Activated CD4-positive, alpha-beta T cell treated with anti-CD3 and anti-CD28 coated beads for 36 hours (primary cell): Measurements from ENCODE around the gene ARL15. TPM values are rescaled to one million over a fixed set of nuclear protein-coding genes. Genes with fewer than 3 reads are reported as not detected.

Source experiments
- ATAC-seq: fragments of 200-7000 bp; cut with Tn5 transposase; one replicate; pipeline ENCODE4 v1.10.0; 2021; ENCODE audit warnings: mild to moderate bottlenecking, moderate library complexity
- CTCF ChIA-PET: fragments of 350-600 bp; sonication (Branson Sonifier 250); formaldehyde crosslinking; loops from one replicate; lab custom pipeline; 2021; ENCODE audit warnings: antibody characterized with exemption; lab: Charles Lee
- POLR2A ChIA-PET: fragments of 350-600 bp; sonication (Branson Sonifier 250); formaldehyde crosslinking; loops from one replicate; lab custom pipeline; 2021; ENCODE audit warnings: antibody characterized with exemption, inconsistent platforms; lab: Charles Lee
- DNase-seq: peaks from one replicate; pipeline ENCODE4 v3.0.0-alpha.2; 2020
- H3K27ac Mint-ChIP-seq: one replicate; pipeline ENCODE4 v1.8.0; 2021; ENCODE audit warnings: mixed read lengths
- H3K27me3 Mint-ChIP-seq: one replicate; pipeline ENCODE4 v1.8.0; 2021; ENCODE audit warnings: mixed read lengths
- H3K36me3 Mint-ChIP-seq: one replicate; pipeline ENCODE4 v1.8.0; 2021; ENCODE audit warnings: low read depth, mixed read lengths
- H3K4me1 Mint-ChIP-seq: one replicate; pipeline ENCODE4 v1.8.0; 2021; ENCODE audit warnings: mixed read lengths
- H3K4me3 Mint-ChIP-seq: one replicate; pipeline ENCODE4 v1.8.0; 2021; ENCODE audit warnings: mild to moderate bottlenecking, moderate library complexity, mixed read lengths
- H3K9me3 Mint-ChIP-seq: one replicate; pipeline ENCODE4 v1.8.0; 2021; ENCODE audit warnings: low read depth, mixed read lengths
- intact Hi-C, 2 experiments: fragments of 100-400 bp; cut with DNase I in 1 of 2; cut with micrococcal nuclease in 1 of 2; formaldehyde crosslinking; loops; one replicate each; pipeline versions ENCODE4 v1.14.2 to v1.15.1; 2022 to 2024; cut with DNase I, micrococcal nuclease
- total RNA-seq, 2 experiments: library from RNA; stranded (reverse); gene quantifications; one replicate each; pipeline ENCODE4 v1.2.3, GENCODE V29; 2021

The ARL15 gene
- total RNA-seq, 2 experiments from 2014 or later, result 5.4 to 6.7 TPM

DNA sequence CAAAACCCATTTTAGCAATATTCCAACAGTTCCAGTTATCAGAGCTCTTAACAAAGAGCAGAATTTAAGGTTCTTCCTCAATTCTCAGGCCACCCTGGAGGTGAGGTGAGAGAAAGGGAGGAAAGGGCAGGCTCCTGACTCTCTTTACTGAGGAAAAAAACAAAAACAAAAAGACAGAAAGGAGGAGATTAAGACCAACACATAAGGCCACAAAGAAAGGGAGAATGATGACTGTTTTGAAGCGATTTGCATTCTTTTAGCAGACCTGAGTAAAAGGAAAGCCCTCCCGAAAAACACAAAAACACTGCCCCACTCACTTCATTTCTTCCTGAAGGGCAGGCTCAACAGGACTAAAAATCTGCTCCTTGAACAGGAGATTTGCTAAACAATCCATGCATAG, 300.5 kb downstream of the ARL15 start:
- Mint-ChIP-seq H3K4me3 (no peak overlapping the region), H3K36me3 (peaks cover 13% of the 10 kb centered on the region), H3K27me3 (no peaks in the 10 kb centered on the region), H3K9me3 (peaks cover 9% of the 10 kb centered on the region), H3K4me1 (peaks cover 5% of the 10 kb centered on the region), H3K27ac (no peak overlapping the region)
- ATAC-seq, result no peak
- CTCF ChIA-PET, result no interaction called here
- intact Hi-C loops, result no loop called here
- POLR2A ChIA-PET, result no interaction called here
- no peak for DNase-seq

DNA sequence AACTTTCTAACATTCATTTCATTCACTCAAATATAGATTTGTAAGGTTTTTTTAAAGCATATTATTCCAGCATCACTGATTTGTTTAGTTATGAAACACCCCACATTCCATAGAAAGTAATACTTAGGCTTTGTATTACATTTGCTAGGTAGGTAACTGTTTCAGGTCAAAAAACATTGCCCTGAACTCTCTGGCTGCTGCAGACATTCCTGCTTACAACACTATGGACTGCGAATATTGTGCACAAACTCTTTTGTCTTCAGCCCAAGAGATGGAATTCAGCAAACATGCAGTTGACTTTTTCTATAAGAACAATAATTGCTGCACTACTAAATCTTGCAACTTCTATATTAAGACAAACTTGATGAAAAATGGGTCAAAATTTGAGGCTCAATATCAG, 301.0 kb downstream of the ARL15 start:
- ATAC-seq, result no peak
- intact Hi-C loops, result no loop called here
- POLR2A ChIA-PET, result no interaction called here
- no peaks in the 10 kb centered on the region for H3K27me3 Mint-ChIP-seq
- peaks cover 5% of the 10 kb centered on the region for H3K4me1 Mint-ChIP-seq
- no peak overlapping the region for H3K4me3 Mint-ChIP-seq
- peaks cover 13% of the 10 kb centered on the region for H3K36me3 Mint-ChIP-seq
- H3K27ac Mint-ChIP-seq, result no peak overlapping the region
- CTCF ChIA-PET, result no interaction called here
- H3K9me3 Mint-ChIP-seq, result peaks cover 6% of the 10 kb centered on the region
- DNase-seq, result no peak

DNA sequence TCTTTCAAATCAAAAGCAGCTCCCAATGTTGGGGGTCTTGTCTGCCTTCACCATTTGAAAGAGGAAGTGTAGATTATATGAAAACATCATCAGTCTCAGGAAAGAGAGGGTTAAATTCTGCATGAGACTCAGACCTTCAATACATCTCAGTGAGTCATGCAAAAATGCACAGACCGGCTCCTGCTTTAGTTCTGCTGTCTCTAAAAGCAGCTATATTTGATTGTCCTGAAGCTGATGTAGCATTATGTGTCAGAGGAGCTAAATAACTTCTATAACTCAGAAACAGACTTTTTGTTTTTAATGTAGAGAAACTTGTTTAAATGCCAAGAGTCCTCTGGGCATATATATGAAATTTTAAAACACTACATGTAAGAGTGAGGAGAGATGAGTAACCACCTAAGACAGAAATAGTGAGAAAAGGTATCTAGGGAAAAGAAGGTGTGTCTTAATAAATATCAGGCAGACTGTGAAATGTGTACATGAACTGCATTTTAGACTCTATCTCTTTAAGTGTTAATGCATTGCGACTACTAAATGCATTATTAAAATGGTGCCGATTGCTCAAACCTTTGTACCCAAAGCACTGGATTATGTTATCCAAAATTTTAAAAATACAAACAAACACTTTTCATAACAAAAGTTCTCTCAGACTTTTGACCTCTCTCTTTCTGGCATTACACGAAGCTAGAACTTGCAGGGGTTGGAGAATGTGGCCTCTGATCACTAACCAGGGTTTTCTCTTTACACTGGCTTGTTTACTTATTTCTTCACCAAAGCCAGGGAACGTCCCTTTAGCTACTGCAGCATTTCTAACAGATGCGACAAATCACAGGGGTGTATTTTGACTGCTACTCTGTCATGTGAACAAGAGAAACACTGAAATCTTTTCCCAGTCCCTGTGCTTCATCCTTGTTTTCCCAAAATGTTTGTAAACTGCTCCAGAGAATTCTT, 302.3 kb downstream of the ARL15 start:
- DNase-seq (no peak), ATAC-seq (no peak)
- CTCF ChIA-PET, result no interaction called here
- no peaks in the 10 kb centered on the region for H3K27me3 Mint-ChIP-seq
- no peaks in the 10 kb centered on the region for H3K4me1 Mint-ChIP-seq
- no peak overlapping the region for H3K4me3 Mint-ChIP-seq
- intact Hi-C loops, result no loop called here
- no peak overlapping the region for H3K27ac Mint-ChIP-seq
- no peaks in the 10 kb centered on the region for H3K9me3 Mint-ChIP-seq
- POLR2A ChIA-PET, result interaction anchor here (0.6 kb wide), 1 partner anchor 246 kb away, joined by 3 read pairs; no protein-coding TSS in a partner anchor
- H3K36me3 Mint-ChIP-seq, result peaks cover 7% of the 10 kb centered on the region

DNA sequence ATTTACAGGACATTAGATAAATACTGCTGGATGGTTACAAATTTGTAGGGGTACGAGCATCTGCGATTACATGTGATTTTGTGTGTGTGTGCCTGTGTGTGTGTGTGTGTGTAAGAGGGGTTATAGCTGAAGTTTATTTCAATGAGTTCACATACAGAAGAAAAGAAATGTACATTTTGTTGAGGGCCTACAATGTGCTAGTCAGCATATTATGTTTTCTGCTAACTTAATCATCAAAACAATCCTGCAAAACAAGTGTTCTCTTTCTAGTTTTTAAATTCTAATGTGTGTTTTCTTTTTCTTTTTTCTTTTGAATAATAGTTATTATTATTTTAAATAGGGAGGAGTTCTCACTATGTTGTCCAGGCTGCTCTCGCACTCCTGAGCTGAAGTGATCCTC, 305.7 kb downstream of the ARL15 start:
- no peak for ATAC-seq

DNA sequence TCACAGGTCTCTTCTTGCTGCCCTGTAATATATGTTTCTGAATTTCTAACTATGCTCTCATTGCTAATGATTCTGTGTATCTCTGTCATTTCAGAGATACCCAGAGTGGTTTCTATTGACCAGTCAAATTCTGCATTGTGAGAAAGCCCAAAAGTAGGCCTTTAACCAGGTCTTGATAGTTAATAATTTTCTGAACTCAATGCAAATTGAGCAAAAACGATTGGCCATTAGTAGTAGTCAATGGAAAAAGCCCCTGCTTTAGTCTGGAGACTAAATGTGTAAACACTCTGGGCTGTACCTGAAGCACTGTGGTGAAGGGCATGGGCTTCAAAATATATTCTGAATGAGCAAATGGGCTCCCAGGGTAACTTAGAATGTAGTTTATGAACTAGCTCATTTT, 307.6 kb downstream of the ARL15 start:
- ATAC-seq (no peak), DNase-seq (no peak)
- Mint-ChIP-seq H3K36me3 (peaks cover 9% of the 10 kb centered on the region), H3K4me3 (no peak overlapping the region), H3K9me3 (no peaks in the 10 kb centered on the region), H3K27me3 (no peaks in the 10 kb centered on the region), H3K4me1 (no peaks in the 10 kb centered on the region), H3K27ac (no peak overlapping the region)
- ChIA-PET POLR2A (no interaction called here), CTCF (no interaction called here)
- intact Hi-C loops, result no loop called here

More for the DNA sequence above, 305.7 kb downstream of the ARL15 start:
- H3K36me3 Mint-ChIP-seq, result peaks cover 6% of the 10 kb centered on the region
- intact Hi-C loops, result no loop called here
- no peak overlapping the region for H3K4me3 Mint-ChIP-seq
- ChIA-PET POLR2A (no interaction called here), CTCF (no interaction called here)
- H3K27ac Mint-ChIP-seq, result no peak overlapping the region
- no peaks in the 10 kb centered on the region for H3K27me3 Mint-ChIP-seq
- no peaks in the 10 kb centered on the region for H3K9me3 Mint-ChIP-seq
- no peaks in the 10 kb centered on the region for H3K4me1 Mint-ChIP-seq
- DNase-seq, result no peak

DNA sequence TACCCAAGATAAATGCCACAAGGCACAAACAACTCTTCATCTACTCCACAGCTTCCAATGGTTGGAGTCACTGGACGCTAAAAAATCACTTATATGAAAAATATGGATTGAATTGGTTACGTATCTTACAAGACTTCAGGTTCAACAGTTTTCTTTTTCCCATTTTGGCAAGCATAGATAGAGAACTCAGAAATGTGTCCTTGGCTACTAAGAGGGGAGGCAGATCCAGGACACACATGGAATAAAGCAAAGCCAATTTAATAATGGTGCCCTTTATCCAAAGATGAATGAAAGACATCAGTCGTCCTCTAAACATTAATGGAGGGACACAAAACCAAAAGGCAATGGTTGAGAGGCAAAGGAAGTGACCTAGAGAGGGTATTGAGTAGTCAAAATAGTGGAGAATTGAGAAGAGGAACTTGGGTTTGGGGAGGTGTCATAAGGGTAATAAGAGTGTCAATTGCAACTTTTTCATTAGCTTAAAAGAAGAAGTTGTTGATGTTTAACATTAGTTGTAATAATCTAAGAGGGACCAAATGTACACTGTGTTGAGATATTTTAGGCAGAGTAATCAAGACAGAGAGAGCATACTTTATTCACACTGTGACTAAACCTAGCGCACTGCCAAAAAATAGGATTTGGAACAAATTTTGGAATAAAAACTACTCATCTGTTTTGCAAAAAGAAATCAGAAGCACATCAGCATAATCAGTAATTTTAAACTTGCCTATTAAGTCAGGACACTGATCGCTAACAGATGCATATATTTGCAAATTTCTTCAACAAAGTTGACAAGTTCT, 308.2 kb downstream of the ARL15 start:
- POLR2A ChIA-PET, result no interaction called here
- Mint-ChIP-seq H3K4me3 (no peak overlapping the region), H3K4me1 (no peaks in the 10 kb centered on the region), H3K27ac (no peak overlapping the region), H3K9me3 (no peaks in the 10 kb centered on the region), H3K27me3 (no peaks in the 10 kb centered on the region), H3K36me3 (peaks cover 9% of the 10 kb centered on the region)
- intact Hi-C loops, result no loop called here
- ATAC-seq, result no peak
- CTCF ChIA-PET, result no interaction called here
- no peak for DNase-seq

DNA sequence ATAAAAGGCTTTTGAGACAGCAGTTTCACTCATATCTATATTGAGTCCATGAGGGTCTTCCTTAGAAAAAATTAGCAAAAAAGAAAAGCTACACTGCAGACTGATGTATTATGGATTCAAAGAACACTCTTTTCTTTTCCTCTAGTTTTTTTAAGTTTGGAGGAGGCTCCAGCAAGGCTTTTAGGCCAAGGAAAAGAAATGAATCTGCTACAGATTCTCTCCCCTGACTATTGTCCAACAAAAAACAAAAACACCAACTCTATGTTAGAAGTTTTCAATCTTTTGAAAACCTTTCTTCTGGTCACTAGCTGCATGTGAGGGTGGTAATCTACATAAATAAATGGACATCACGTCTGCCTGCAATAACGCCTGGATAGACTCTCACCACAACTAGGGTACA, 310.4 kb downstream of the ARL15 start:
- DNase-seq, result no peak
- ChIA-PET POLR2A (no interaction called here), CTCF (no interaction called here)
- Mint-ChIP-seq H3K36me3 (peaks cover 11% of the 10 kb centered on the region), H3K9me3 (no peaks in the 10 kb centered on the region), H3K4me1 (no peaks in the 10 kb centered on the region), H3K27me3 (no peaks in the 10 kb centered on the region), H3K27ac (no peak overlapping the region), H3K4me3 (no peak overlapping the region)
- no peak for ATAC-seq
- intact Hi-C loops, result no loop called here

DNA sequence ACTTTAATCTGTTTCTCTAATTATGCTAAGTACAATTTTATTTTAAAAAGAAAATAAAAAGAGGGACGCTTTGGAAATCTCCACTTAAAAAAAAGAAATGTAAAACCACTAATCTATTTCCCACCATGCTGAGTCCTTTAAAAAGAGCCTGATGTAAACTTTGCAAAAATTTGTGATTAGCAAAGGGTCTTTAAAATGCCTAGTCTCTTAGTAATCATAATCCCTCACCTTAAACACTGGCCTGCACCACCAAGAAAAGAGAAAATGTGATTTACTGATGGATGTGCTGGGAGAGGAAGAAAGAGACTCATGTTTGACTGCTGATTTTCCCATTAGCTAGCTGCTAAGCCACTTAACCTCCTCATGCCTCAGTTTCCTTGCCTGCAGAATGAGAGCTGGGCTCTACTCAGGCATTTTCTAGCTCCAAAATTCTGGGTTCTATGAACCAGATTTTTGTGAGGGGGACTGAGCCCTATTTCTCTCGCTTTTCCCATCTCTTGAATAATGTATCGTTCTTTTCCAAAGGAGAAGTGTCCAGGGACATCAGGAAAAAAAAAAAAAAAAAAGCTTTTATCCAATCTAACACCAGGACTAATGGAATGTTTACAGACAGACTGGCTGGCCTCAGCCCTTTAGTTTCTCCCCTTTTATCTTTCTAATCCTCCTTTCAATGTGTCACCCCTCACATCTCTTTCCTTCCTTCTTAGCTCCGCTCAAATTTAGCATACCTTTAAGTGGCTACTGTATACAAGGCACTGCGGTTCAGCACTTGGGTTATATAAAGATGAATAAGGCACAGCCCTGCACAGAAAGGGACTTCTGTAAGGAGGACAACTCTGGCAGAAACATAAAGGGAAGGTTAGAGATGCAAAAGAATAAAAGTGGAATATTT, 312.4 kb downstream of the ARL15 start:
- CTCF ChIA-PET, result no interaction called here
- no peak for DNase-seq
- Mint-ChIP-seq H3K4me3 (no peak overlapping the region), H3K27ac (no peak overlapping the region), H3K27me3 (no peaks in the 10 kb centered on the region), H3K4me1 (peaks cover 7% of the 10 kb centered on the region), H3K9me3 (no peaks in the 10 kb centered on the region), H3K36me3 (peaks cover 8% of the 10 kb centered on the region)
- ATAC-seq, result no peak
- POLR2A ChIA-PET, result no interaction called here
- intact Hi-C loops, result no loop called here

DNA sequence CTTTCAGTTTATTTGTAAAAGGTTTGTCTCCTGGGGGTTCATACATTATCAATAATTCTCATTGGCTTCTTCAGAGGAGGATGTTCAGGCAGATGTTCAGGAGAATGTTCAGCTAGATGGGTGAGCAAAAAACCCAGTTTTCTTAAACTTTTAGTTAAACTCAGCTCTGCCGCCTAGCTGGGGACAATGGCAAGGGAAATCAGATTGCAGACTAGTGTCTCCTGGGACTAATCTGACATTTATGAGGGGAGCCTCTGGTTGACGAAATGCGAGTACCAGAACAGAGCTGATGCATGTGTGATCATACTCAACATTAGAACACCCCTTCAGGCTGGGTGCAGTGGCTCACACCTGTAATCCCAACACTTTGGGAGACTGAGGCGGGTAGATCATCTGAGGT, 314.4 kb downstream of the ARL15 start:
- H3K27me3 Mint-ChIP-seq, result no peaks in the 10 kb centered on the region
- H3K36me3 Mint-ChIP-seq, result peaks cover 5% of the 10 kb centered on the region
- no peak overlapping the region for H3K4me3 Mint-ChIP-seq
- POLR2A ChIA-PET, result no interaction called here
- intact Hi-C loops, result no loop called here
- CTCF ChIA-PET, result no interaction called here
- ATAC-seq (no peak), DNase-seq (no peak)
- H3K27ac Mint-ChIP-seq, result peak overlapping the region; percentile 61
- peaks cover 7% of the 10 kb centered on the region for H3K4me1 Mint-ChIP-seq
- no peaks in the 10 kb centered on the region for H3K9me3 Mint-ChIP-seq

DNA sequence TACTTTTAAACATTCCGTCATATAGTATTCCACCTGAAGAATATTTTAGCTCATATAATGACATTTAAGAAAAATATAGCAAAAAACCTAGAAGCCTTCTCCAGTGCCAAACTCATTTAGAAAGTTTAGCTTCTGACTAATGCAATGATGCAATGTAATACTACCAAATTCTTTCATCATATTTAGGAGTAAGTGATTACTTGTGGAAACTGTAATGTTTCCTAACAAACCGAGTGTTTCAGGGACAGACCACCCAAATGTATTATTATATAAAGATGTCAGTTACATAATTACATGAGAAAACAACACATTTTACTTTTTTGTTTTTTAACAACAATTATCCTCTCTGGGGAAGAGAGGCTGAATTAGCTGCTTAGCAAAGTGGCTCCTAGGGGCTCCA, 316.2 kb downstream of the ARL15 start:
- ChIA-PET POLR2A (no interaction called here), CTCF (interaction anchor here (0.6 kb wide), 1 partner anchor 833 kb away, joined by 4 read pairs; no protein-coding TSS in a partner anchor)
- no peaks in the 10 kb centered on the region for H3K27me3 Mint-ChIP-seq
- intact Hi-C loops, result no loop called here
- no peaks in the 10 kb centered on the region for H3K9me3 Mint-ChIP-seq
- DNase-seq (no peak), ATAC-seq (peak; percentile 47)
- H3K27ac Mint-ChIP-seq, result peak overlapping the region; percentile 75
- peaks cover 7% of the 10 kb centered on the region for H3K36me3 Mint-ChIP-seq
- no peak overlapping the region for H3K4me3 Mint-ChIP-seq
- H3K4me1 Mint-ChIP-seq, result peaks cover 7% of the 10 kb centered on the region

DNA sequence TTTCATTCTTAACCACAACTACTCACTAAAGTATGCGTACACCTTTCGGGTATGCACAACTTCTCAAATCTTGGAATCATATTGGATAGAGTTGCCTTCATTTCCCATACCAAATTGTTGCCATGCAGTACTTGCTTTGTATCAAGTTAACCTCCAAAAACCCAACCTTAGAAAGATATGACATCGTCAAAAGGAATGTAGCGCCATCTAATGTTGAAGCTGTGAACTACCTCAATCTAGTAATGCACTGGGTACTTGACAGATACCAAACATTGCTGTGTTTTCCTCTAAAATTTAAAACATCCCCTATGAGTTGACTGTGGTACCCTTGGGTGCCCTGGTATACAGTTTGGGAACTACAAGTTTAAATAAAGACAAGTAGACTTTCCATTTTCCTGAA, 318.4 kb downstream of the ARL15 start:
- DNase-seq, result no peak
- Mint-ChIP-seq H3K36me3 (peaks cover 5% of the 10 kb centered on the region), H3K27ac (no peak overlapping the region), H3K27me3 (no peaks in the 10 kb centered on the region), H3K4me1 (peaks cover 7% of the 10 kb centered on the region), H3K4me3 (no peak overlapping the region), H3K9me3 (no peaks in the 10 kb centered on the region)
- intact Hi-C loops, result loop anchor here in 1 of 2 experiments (2.0 kb wide), 1 partner anchor 513 kb away; no protein-coding TSS in a partner anchor
- ChIA-PET CTCF (no interaction called here), POLR2A (no interaction called here)
- no peak for ATAC-seq
